GM12878 (cell line): ENCODE data around the gene SBNO1.

Experiments used
- CBFB ChIP-seq: IDR thresholded peaks from 2 replicates; pipeline ENCODE4 v1.6.1; 2016; ENCODE audit warnings: antibody characterized with exemption, low read depth
- EZH2 ChIP-seq: IDR thresholded peaks from 2 replicates; pipeline ENCODE4 v1.6.1; 2012; ENCODE audit warnings: low read depth, mild to moderate bottlenecking, control low read depth, inconsistent platforms, low read length, borderline replicate concordance; ENCODE audit not compliant: control insufficient read depth
- POLR2A ChIP-seq: IDR thresholded peaks from 2 replicates; pipeline ENCODE4 v1.6.1; 2011; ENCODE audit warnings: low read depth, mild to moderate bottlenecking, low read length
- RAD21 ChIP-seq: IDR thresholded peaks from 2 replicates; pipeline ENCODE4 v1.6.1; 2011; ENCODE audit warnings: mild to moderate bottlenecking, low read depth, low read length, moderate library complexity; ENCODE audit not compliant: insufficient read depth
- TF ChIP-seq, protein P1 (sequence below): IDR thresholded peaks from 2 replicates; pipeline ENCODE4 v1.6.1; 2012; ENCODE audit warnings: low read depth, low read length, improper control_type of control experiment

DNA sequence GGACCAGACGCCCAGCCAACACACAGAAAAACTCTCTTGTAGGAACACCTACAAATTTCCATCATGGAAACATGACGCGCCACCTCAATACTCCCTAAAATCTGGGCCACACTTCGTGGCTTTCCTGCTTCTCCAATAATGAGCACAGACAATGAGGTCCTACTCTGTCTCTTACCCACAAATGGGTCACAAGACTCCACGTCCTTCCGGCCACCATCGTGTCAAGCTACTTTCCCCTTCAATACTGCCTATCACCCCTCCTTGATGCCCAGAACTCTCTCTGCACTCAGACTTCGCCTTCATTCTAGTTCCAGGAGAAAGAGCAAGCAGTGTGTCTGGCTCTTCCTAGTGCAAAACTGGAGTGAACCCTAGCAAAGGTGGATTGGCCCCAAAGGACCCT, 28.1 kb downstream of the SBNO1 start:
- TF ChIP-seq EZH2 (no peak), POLR2A (no peak), RAD21 (no peak), CBFB (no peak)
- TF ChIP-seq, protein P1, sequence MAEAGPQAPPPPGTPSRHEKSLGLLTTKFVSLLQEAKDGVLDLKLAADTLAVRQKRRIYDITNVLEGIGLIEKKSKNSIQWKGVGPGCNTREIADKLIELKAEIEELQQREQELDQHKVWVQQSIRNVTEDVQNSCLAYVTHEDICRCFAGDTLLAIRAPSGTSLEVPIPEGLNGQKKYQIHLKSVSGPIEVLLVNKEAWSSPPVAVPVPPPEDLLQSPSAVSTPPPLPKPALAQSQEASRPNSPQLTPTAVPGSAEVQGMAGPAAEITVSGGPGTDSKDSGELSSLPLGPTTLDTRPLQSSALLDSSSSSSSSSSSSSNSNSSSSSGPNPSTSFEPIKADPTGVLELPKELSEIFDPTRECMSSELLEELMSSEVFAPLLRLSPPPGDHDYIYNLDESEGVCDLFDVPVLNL = no peak
